Measurements from ENCODE around the gene KCTD3. TPM values are rescaled to one million over a fixed set of nuclear protein-coding genes. Genes with fewer than 3 reads are reported as not detected.

Gene KCTD3
- total RNA-seq (14.7 TPM), polyA plus RNA-seq (28.9 TPM)
- long read RNA-seq, donor 1, partial matches to known transcripts: 0 of 1 reads
- long read RNA-seq, donor 1, other reads (novel, unspliced or antisense): 0 of 1 reads
- long read RNA-seq, donor 2, partial matches to known transcripts: 0 of 5 reads
- long read RNA-seq, donor 2, other reads (novel, unspliced or antisense): 0 of 5 reads
- long read RNA-seq, donor 3, partial matches to known transcripts: 0 of 2 reads
- long read RNA-seq, donor 3, other reads (novel, unspliced or antisense): 0 of 2 reads
- long read RNA-seq, donor 4, partial matches to known transcripts: 0 of 1 reads
- long read RNA-seq, donor 4, other reads (novel, unspliced or antisense): 0 of 1 reads
- long read RNA-seq, donor 5, partial matches to known transcripts: 9 of 14 reads
- long read RNA-seq, donor 5, other reads (novel, unspliced or antisense): 0 of 14 reads
- long read RNA-seq, donor 6, partial matches to known transcripts: 0 of 2 reads
- long read RNA-seq, donor 6, other reads (novel, unspliced or antisense): 0 of 2 reads
- long read RNA-seq, donor 7, partial matches to known transcripts: 0 of 4 reads
- long read RNA-seq, donor 7, other reads (novel, unspliced or antisense): 0 of 4 reads
- long read RNA-seq, donor 8, partial matches to known transcripts: 0 of 1 reads
- long read RNA-seq, donor 8, other reads (novel, unspliced or antisense): 0 of 1 reads
- long read RNA-seq, donor 9, partial matches to known transcripts: 0 of 2 reads
- long read RNA-seq, donor 9, other reads (novel, unspliced or antisense): 0 of 2 reads
- long read RNA-seq, donor 10, partial matches to known transcripts: 0 of 2 reads
- long read RNA-seq, donor 10, other reads (novel, unspliced or antisense): 0 of 2 reads

- peaks cover 0 to 3% of the 10 kb centered on the region in 2 donors for H3K27me3 ChIP-seq (ENCODE audit: control insufficient read depth in 2 of 2, insufficient read depth in 1 of 2, low read length in 1 of 2)
- peak in 7 of 9 donors; percentile 8 to 67 (median 30) for DNase-seq (ENCODE audit: low read depth in 6 of 9, low spot score in 9 of 9)
- peaks cover 0 to 6% of the 10 kb centered on the region in 2 donors for H3K4me1 ChIP-seq (ENCODE audit: control insufficient read depth in 2 of 2, insufficient read depth in 2 of 2, low read length in 2 of 2)
- H3K36me3 ChIP-seq (ENCODE audit: control insufficient read depth in 2 of 2, insufficient read depth in 2 of 2, low read length in 1 of 2): no peaks in the 10 kb centered on the region
- no peaks in the 10 kb centered on the region for H3K9me3 ChIP-seq (ENCODE audit: control insufficient read depth in 2 of 2, insufficient read depth in 1 of 2, low read length in 1 of 2)
- 9% methylated on average over 44 of the region's 44 CpGs for WGBS
- H3K4me3 ChIP-seq (ENCODE audit: low read length in 2 of 2): peak within 1 kb of the TSS; percentile 71 to 83
- H3K27ac ChIP-seq (ENCODE audit: low read depth in 1 of 2, low read length in 1 of 2): peak within 1 kb of the TSS; percentile 74 to 80
Measured at GRCh38 chr1:215566556-215567490, at the start of gene KCTD3. TSS of gene KCTD3 (plus strand) at chr1:215567304. CDS start at chr1:215567686, 382 bp downstream.

- H3K4me1 ChIP-seq (ENCODE audit: control insufficient read depth in 2 of 2, insufficient read depth in 2 of 2, low read length in 2 of 2): no peaks in the 10 kb centered on the region
- no peaks in the 10 kb centered on the region for H3K27me3 ChIP-seq (ENCODE audit: control insufficient read depth in 2 of 2, insufficient read depth in 1 of 2, low read length in 1 of 2)
- no peak for DNase-seq (ENCODE audit: low read depth in 6 of 9, low spot score in 9 of 9)
- WGBS: 52% methylated on average over 4 of the region's 4 CpGs
- no peak overlapping the region for H3K4me3 ChIP-seq (ENCODE audit: low read length in 2 of 2)
- H3K9me3 ChIP-seq (ENCODE audit: control insufficient read depth in 2 of 2, insufficient read depth in 1 of 2, low read length in 1 of 2): no peaks in the 10 kb centered on the region
- no peaks in the 10 kb centered on the region for H3K36me3 ChIP-seq (ENCODE audit: control insufficient read depth in 2 of 2, insufficient read depth in 2 of 2, low read length in 1 of 2)
- H3K27ac ChIP-seq (ENCODE audit: low read depth in 1 of 2, low read length in 1 of 2): no peak overlapping the region
Measured at GRCh38 chr1:215517441-215517891, 49.6 kb upstream of the KCTD3 start.

GRCh38 chr1:215518594-215518993, 48.5 kb upstream of the KCTD3 start:
- Histone ChIP-seq H3K4me3 (ENCODE audit: low read length in 2 of 2) (no peak overlapping the region), H3K27me3 (ENCODE audit: control insufficient read depth in 2 of 2, insufficient read depth in 1 of 2, low read length in 1 of 2) (no peaks in the 10 kb centered on the region), H3K4me1 (ENCODE audit: control insufficient read depth in 2 of 2, insufficient read depth in 2 of 2, low read length in 2 of 2) (no peaks in the 10 kb centered on the region), H3K27ac (ENCODE audit: low read depth in 1 of 2, low read length in 1 of 2) (no peak overlapping the region), H3K36me3 (ENCODE audit: control insufficient read depth in 2 of 2, insufficient read depth in 2 of 2, low read length in 1 of 2) (no peaks in the 10 kb centered on the region), H3K9me3 (ENCODE audit: control insufficient read depth in 2 of 2, insufficient read depth in 1 of 2, low read length in 1 of 2) (no peaks in the 10 kb centered on the region)
- WGBS: 94% methylated on average over 2 of the region's 2 CpGs
- DNase-seq (ENCODE audit: low read depth in 6 of 9, low spot score in 9 of 9): no peak

GRCh38 chr1:215521279-215521678, 45.8 kb upstream of the KCTD3 start:
- Histone ChIP-seq H3K4me1 (ENCODE audit: control insufficient read depth in 2 of 2, insufficient read depth in 2 of 2, low read length in 2 of 2) (no peaks in the 10 kb centered on the region), H3K4me3 (ENCODE audit: low read length in 2 of 2) (no peak overlapping the region), H3K27me3 (ENCODE audit: control insufficient read depth in 2 of 2, insufficient read depth in 1 of 2, low read length in 1 of 2) (no peaks in the 10 kb centered on the region), H3K36me3 (ENCODE audit: control insufficient read depth in 2 of 2, insufficient read depth in 2 of 2, low read length in 1 of 2) (no peaks in the 10 kb centered on the region), H3K27ac (ENCODE audit: low read depth in 1 of 2, low read length in 1 of 2) (no peak overlapping the region), H3K9me3 (ENCODE audit: control insufficient read depth in 2 of 2, insufficient read depth in 1 of 2, low read length in 1 of 2) (no peaks in the 10 kb centered on the region)
- DNase-seq (ENCODE audit: low read depth in 6 of 9, low spot score in 9 of 9): no peak
- WGBS: 93% methylated on average over 3 of the region's 3 CpGs

- Histone ChIP-seq H3K27me3 (ENCODE audit: control insufficient read depth in 2 of 2, insufficient read depth in 1 of 2, low read length in 1 of 2) (no peaks in the 10 kb centered on the region), H3K27ac (ENCODE audit: low read depth in 1 of 2, low read length in 1 of 2) (no peak overlapping the region), H3K4me1 (ENCODE audit: control insufficient read depth in 2 of 2, insufficient read depth in 2 of 2, low read length in 2 of 2) (no peaks in the 10 kb centered on the region), H3K9me3 (ENCODE audit: control insufficient read depth in 2 of 2, insufficient read depth in 1 of 2, low read length in 1 of 2) (no peaks in the 10 kb centered on the region), H3K4me3 (ENCODE audit: low read length in 2 of 2) (no peak overlapping the region), H3K36me3 (ENCODE audit: control insufficient read depth in 2 of 2, insufficient read depth in 2 of 2, low read length in 1 of 2) (no peaks in the 10 kb centered on the region)
- no peak for DNase-seq (ENCODE audit: low read depth in 6 of 9, low spot score in 9 of 9)
- WGBS: 84% methylated on average over 8 of the region's 8 CpGs
Measured at GRCh38 chr1:215523128-215523861, 43.8 kb upstream of the KCTD3 start.

GRCh38 chr1:215523906-215524305, 43.2 kb upstream of the KCTD3 start:
- DNase-seq (ENCODE audit: low read depth in 6 of 9, low spot score in 9 of 9): no peak
- WGBS: 27% methylated on average over 2 of the region's 2 CpGs
- H3K9me3 ChIP-seq (ENCODE audit: control insufficient read depth in 2 of 2, insufficient read depth in 1 of 2, low read length in 1 of 2): no peaks in the 10 kb centered on the region
- H3K4me3 ChIP-seq (ENCODE audit: low read length in 2 of 2): no peak overlapping the region
- no peak overlapping the region for H3K27ac ChIP-seq (ENCODE audit: low read depth in 1 of 2, low read length in 1 of 2)
- H3K27me3 ChIP-seq (ENCODE audit: control insufficient read depth in 2 of 2, insufficient read depth in 1 of 2, low read length in 1 of 2): no peaks in the 10 kb centered on the region
- H3K4me1 ChIP-seq (ENCODE audit: control insufficient read depth in 2 of 2, insufficient read depth in 2 of 2, low read length in 2 of 2): no peaks in the 10 kb centered on the region
- no peaks in the 10 kb centered on the region for H3K36me3 ChIP-seq (ENCODE audit: control insufficient read depth in 2 of 2, insufficient read depth in 2 of 2, low read length in 1 of 2)

- peak in 7 of 9 donors; percentile 3 to 50 (median 15) for DNase-seq (ENCODE audit: low read depth in 6 of 9, low spot score in 9 of 9)
- no peak overlapping the region for H3K27ac ChIP-seq (ENCODE audit: low read depth in 1 of 2, low read length in 1 of 2)
- H3K36me3 ChIP-seq (ENCODE audit: control insufficient read depth in 2 of 2, insufficient read depth in 2 of 2, low read length in 1 of 2): no peaks in the 10 kb centered on the region
- no peaks in the 10 kb centered on the region for H3K9me3 ChIP-seq (ENCODE audit: control insufficient read depth in 2 of 2, insufficient read depth in 1 of 2, low read length in 1 of 2)
- no peak overlapping the region for H3K4me3 ChIP-seq (ENCODE audit: low read length in 2 of 2)
- no peaks in the 10 kb centered on the region for H3K4me1 ChIP-seq (ENCODE audit: control insufficient read depth in 2 of 2, insufficient read depth in 2 of 2, low read length in 2 of 2)
- 41% methylated on average over 7 of the region's 7 CpGs for whole genome bisulfite sequencing
- H3K27me3 ChIP-seq (ENCODE audit: control insufficient read depth in 2 of 2, insufficient read depth in 1 of 2, low read length in 1 of 2): no peaks in the 10 kb centered on the region
Measured at GRCh38 chr1:215526147-215526845, 40.8 kb upstream of the KCTD3 start.

GRCh38 chr1:215526846-215527151, 40.3 kb upstream of the KCTD3 start:
- no peak overlapping the region for H3K4me3 ChIP-seq (ENCODE audit: low read length in 2 of 2)

More at GRCh38 chr1:215526846-215527151, 40.3 kb upstream of the KCTD3 start:
- H3K36me3 ChIP-seq (ENCODE audit: control insufficient read depth in 2 of 2, insufficient read depth in 2 of 2, low read length in 1 of 2): no peaks in the 10 kb centered on the region
- H3K27me3 ChIP-seq (ENCODE audit: control insufficient read depth in 2 of 2, insufficient read depth in 1 of 2, low read length in 1 of 2): no peaks in the 10 kb centered on the region
- no peaks in the 10 kb centered on the region for H3K9me3 ChIP-seq (ENCODE audit: control insufficient read depth in 2 of 2, insufficient read depth in 1 of 2, low read length in 1 of 2)
- no peak overlapping the region for H3K27ac ChIP-seq (ENCODE audit: low read depth in 1 of 2, low read length in 1 of 2)
- DNase-seq (ENCODE audit: low read depth in 6 of 9, low spot score in 9 of 9): no peak
- no peaks in the 10 kb centered on the region for H3K4me1 ChIP-seq (ENCODE audit: control insufficient read depth in 2 of 2, insufficient read depth in 2 of 2, low read length in 2 of 2)
